GM19463 (cell line): ENCODE results near the gene MAML3.
A peak's percentile ranks its signal among the peaks of the same experiment; 100 is the strongest.

Experiments used
- ATAC-seq: cut with Tn5 transposase; IDR thresholded peaks from one replicate; pipeline ENCODE4 v1.9.1; 2021; ENCODE audit warnings: mild to moderate bottlenecking, moderate library complexity; ENCODE audit not compliant: unreplicated experiment

MAML3 gene

GRCh38 chr4:140153718-140154571 lies at the start of gene MAML3:
MAML3 (minus strand) TSS chr4:140154184; CDS start chr4:140153327, 857 bp downstream.
- peak; percentile 45 for ATAC-seq

GRCh38 chr4:140198942-140199341 lies 45.0 kb upstream of the MAML3 start:
- no peak for ATAC-seq

- ATAC-seq, result no peak
Observed at GRCh38 chr4:140195806-140196205, 41.8 kb upstream of the MAML3 start.

- ATAC-seq, result no peak
Observed at GRCh38 chr4:140189805-140190204, 35.8 kb upstream of the MAML3 start.

GRCh38 chr4:140188975-140189374 lies 35.0 kb upstream of the MAML3 start:
- ATAC-seq, result no peak

- ATAC-seq, result no peak
Observed at GRCh38 chr4:140187316-140187695, 33.3 kb upstream of the MAML3 start.

GRCh38 chr4:140186651-140187315 lies 32.8 kb upstream of the MAML3 start:
- ATAC-seq, result no peak

- ATAC-seq, result no peak
Observed at GRCh38 chr4:140186082-140186438, 32.1 kb upstream of the MAML3 start.

- no peak for ATAC-seq
Observed at GRCh38 chr4:140185412-140186081, 31.6 kb upstream of the MAML3 start.

GRCh38 chr4:140183270-140183669 lies 29.3 kb upstream of the MAML3 start:
- no peak for ATAC-seq

- no peak for ATAC-seq
Observed at GRCh38 chr4:140180577-140180976, 26.6 kb upstream of the MAML3 start.

- no peak for ATAC-seq
Observed at GRCh38 chr4:140176735-140177134, 22.8 kb upstream of the MAML3 start.

GRCh38 chr4:140174543-140174942 lies 20.6 kb upstream of the MAML3 start:
- no peak for ATAC-seq

GRCh38 chr4:140172960-140173359 lies 19.0 kb upstream of the MAML3 start:
- ATAC-seq, result no peak

- ATAC-seq, result no peak
Observed at GRCh38 chr4:140170299-140170698, 16.3 kb upstream of the MAML3 start.

GRCh38 chr4:140168936-140169335 lies 15.0 kb upstream of the MAML3 start:
- ATAC-seq, result no peak

- no peak for ATAC-seq
Observed at GRCh38 chr4:140168474-140168873, 14.5 kb upstream of the MAML3 start.

- ATAC-seq, result no peak
Observed at GRCh38 chr4:140163029-140163810, 9.2 kb upstream of the MAML3 start.

- no peak for ATAC-seq
Observed at GRCh38 chr4:140162596-140162995, 8.6 kb upstream of the MAML3 start.

GRCh38 chr4:140158365-140159030 lies 4.5 kb upstream of the MAML3 start:
- no peak for ATAC-seq

- ATAC-seq, result no peak
Observed at GRCh38 chr4:140157341-140157740, 3.4 kb upstream of the MAML3 start.
